Neural progenitor cell (in vitro differentiated cells): Measurements from ENCODE around the gene ATP8B4.

Experiments used
- EZH2 ChIP-seq: fragments of 200-600 bp; sonication (generic); IDR thresholded peaks from 2 replicates; pipeline ENCODE4 v1.6.1; 2017; ENCODE audit warnings: antibody characterized with exemption, mild to moderate bottlenecking, moderate library complexity
- EZH2phosphoT487 ChIP-seq: fragments of 200-600 bp; sonication (generic); IDR thresholded peaks from 2 replicates; pipeline ENCODE4 v1.6.1; 2017; ENCODE audit warnings: antibody characterized with exemption
- TF ChIP-seq, protein P1 (sequence below): fragments of 200-600 bp; sonication (generic); IDR thresholded peaks from 2 replicates; pipeline ENCODE4 v1.5.1; 2017; ENCODE audit warnings: antibody characterized with exemption, mild to moderate bottlenecking

DNA sequence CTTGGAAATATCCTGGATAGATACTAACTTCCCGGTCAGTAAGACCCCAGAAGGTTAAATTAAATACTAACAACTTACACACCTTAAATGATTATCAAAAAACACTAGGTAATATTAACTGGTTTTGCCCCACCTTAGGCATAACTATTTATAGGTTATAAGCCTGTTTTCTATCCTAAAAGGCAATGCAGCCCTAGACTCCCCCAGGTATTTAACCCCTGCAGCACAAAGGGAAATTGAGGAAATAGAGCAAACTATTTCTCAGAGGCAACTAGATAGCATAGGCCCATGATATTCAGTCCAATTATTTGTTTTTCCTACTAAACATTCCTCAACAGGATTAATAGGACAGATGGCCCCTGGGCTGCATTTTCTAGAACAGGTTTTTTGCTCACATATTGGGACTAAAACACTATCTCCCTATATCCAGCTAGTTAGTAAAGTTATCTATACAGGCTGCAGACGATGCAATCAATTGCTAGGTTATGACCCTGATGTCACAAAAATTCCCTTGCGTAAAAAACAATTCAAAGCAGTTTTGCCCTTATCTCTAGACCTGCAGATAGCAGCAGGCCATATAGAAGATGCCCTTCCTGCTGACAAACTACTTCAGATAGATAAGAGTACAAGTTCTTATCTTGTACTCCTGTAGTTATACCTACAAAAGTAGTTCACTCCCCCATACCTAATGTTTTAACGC is 276.9 kb downstream of the ATP8B4 start:
- TF ChIP-seq, protein P1, sequence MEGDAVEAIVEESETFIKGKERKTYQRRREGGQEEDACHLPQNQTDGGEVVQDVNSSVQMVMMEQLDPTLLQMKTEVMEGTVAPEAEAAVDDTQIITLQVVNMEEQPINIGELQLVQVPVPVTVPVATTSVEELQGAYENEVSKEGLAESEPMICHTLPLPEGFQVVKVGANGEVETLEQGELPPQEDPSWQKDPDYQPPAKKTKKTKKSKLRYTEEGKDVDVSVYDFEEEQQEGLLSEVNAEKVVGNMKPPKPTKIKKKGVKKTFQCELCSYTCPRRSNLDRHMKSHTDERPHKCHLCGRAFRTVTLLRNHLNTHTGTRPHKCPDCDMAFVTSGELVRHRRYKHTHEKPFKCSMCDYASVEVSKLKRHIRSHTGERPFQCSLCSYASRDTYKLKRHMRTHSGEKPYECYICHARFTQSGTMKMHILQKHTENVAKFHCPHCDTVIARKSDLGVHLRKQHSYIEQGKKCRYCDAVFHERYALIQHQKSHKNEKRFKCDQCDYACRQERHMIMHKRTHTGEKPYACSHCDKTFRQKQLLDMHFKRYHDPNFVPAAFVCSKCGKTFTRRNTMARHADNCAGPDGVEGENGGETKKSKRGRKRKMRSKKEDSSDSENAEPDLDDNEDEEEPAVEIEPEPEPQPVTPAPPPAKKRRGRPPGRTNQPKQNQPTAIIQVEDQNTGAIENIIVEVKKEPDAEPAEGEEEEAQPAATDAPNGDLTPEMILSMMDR, result no peak
- no peak for TF ChIP-seq EZH2phosphoT487
- no peak for TF ChIP-seq EZH2
